ENCODE measurements around the gene AKR7A2.

The AKR7A2 gene

GRCh38 chr1:19342894-19343616 is 31.1 kb upstream of the AKR7A2 start:
- DNase-seq = no peak

GRCh38 chr1:19342062-19342750 is 30.3 kb upstream of the AKR7A2 start:
- no peak for DNase-seq

GRCh38 chr1:19341201-19342061 is 29.5 kb upstream of the AKR7A2 start:
- peak; percentile 55 for DNase-seq

GRCh38 chr1:19340387-19340937 is 28.5 kb upstream of the AKR7A2 start:
- no peak for DNase-seq

GRCh38 chr1:19339214-19339861 is 27.4 kb upstream of the AKR7A2 start:
- no peak for DNase-seq

GRCh38 chr1:19338323-19338762 is 26.4 kb upstream of the AKR7A2 start:
- DNase-seq = no peak

- DNase-seq = no peak
Measured at GRCh38 chr1:19337289-19337688, 25.3 kb upstream of the AKR7A2 start.

DNA sequence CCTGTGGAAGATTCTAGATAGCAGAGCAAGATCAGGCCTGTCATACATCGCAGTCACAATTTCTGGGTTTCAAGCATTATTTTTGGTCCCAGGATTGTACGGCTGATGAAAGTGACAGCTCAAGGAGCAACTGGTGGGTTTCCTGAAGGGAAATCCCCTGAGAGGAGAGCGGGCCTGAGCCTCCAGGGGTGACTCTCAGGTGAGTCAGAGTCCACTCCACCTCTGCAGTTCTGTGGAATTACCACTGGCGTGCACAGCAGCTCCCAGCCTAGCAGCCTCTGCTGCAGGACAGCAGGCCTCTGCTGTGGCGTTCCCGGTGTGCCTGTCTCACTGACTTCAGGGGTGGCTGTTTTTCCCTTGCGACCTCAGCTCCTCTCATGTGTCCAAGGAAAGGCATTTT is 24.6 kb upstream of the AKR7A2 start:
- no peak for DNase-seq

GRCh38 chr1:19333587-19334354 is 21.8 kb upstream of the AKR7A2 start:
- DNase-seq = no peak

- DNase-seq = no peak
Measured at GRCh38 chr1:19332832-19333231, 20.9 kb upstream of the AKR7A2 start.

DNA sequence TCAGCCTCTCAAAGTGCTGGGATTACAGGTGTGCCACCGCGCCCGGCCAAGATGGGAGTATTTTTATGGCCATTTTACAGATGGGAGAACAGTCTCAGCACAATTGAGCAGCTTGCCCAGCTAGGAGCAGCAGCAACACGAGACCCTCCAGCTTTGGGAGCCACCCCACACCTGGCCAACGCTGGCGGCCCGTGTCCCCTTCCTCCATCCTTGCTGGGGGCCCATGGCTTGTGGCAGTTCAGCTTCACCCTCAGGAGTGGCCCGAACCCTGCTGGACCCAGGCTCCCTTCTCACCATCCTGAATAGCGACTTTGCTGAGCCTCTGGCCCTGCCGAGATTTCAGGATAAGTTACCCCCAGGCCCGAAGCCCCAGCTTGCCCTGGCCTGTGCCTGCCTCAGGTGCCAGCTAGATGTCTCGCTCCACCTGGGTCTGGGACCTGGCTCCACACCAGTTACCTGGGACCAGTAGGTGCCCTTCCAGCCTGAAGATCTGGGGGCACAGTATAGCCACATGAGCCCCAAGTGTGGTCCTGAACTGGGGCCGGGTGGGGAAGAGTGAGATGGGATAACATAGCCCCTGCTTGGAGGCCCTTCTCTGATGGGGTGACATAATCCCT is 19.4 kb upstream of the AKR7A2 start:
- DNase-seq = no peak

GRCh38 chr1:19330449-19331135 is 18.6 kb upstream of the AKR7A2 start:
- DNase-seq = no peak

DNA sequence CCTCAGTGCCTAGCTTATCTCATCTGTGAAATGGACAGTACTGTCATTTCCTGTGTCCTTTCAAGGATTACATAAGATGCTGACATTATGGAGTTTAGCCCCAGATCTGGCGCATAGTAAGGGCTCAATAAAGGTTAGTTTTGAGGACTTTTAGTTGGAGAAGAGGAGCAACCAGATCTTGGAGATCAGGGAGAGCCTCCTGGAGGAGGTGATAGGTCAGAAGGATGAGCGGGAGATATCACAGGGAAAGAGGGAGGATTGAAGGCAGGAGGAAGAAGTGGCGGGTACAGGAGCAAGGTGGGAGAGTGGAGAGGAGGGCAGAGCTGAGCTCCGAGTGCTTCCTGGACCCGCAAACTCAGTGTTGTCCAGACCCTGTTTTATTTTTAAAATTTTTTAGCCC is 17.7 kb upstream of the AKR7A2 start:
- no peak for DNase-seq

DNA sequence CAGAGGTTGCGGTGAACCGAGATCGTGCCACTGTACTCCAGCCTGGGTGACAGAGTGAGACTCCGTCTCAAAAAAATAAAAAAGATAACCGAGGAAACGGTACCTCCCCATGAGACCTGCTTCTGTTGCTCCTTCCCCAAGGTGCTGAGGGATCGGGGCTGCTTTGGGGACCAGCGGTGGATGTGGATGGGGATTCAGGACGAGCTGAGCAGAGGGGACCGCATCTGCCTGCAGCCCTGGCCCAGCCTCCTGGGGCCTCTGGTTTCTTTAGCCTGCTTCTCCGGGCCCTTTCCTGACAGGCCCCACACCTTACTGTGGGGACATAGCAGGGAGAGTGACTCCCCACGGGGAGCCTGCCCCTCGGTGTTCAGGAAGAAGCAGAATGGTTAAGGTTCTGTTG is 17.2 kb upstream of the AKR7A2 start:
- DNase-seq = no peak

- no peak for DNase-seq
Measured at GRCh38 chr1:19328486-19328885, 16.5 kb upstream of the AKR7A2 start.

DNA sequence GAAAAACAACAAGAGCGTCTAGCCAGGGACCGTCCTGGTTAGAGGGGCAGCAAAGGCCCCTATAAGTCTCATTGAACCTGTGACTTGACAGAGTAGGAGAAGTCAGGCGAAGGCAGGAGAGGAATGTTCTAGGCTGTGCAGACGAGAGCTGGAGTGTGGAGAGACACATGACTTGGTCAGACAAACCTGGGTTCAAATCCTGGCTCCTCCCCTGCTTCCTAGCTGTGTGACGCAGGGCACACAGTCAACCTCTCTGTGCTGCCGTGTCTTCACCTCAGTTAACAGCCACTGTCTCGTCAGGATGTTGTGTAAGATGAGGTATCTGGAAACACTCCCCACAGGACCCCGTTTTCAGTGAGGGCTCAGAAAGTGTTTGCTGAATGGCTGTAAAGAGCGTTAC is 15.8 kb upstream of the AKR7A2 start:
- no peak for DNase-seq

GRCh38 chr1:19327301-19327700 is 15.4 kb upstream of the AKR7A2 start:
- no peak for DNase-seq

DNA sequence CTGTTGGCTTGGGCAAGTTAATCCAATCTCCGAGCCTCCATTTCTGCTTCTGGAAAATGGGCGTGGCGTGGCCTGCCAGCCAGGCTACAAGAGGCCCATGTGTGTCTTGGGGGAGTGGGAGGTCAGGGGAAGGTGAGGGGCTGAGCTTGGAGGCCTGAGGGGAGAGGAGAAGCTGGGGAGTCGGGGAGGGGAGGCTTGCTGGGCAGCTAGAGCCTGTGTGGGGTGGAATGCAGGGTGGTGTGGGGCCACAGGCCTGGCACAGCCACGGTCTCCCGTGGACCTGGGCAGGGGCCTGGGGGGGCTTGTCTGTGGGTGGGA is 14.8 kb upstream of the AKR7A2 start:
- DNase-seq = no peak

DNA sequence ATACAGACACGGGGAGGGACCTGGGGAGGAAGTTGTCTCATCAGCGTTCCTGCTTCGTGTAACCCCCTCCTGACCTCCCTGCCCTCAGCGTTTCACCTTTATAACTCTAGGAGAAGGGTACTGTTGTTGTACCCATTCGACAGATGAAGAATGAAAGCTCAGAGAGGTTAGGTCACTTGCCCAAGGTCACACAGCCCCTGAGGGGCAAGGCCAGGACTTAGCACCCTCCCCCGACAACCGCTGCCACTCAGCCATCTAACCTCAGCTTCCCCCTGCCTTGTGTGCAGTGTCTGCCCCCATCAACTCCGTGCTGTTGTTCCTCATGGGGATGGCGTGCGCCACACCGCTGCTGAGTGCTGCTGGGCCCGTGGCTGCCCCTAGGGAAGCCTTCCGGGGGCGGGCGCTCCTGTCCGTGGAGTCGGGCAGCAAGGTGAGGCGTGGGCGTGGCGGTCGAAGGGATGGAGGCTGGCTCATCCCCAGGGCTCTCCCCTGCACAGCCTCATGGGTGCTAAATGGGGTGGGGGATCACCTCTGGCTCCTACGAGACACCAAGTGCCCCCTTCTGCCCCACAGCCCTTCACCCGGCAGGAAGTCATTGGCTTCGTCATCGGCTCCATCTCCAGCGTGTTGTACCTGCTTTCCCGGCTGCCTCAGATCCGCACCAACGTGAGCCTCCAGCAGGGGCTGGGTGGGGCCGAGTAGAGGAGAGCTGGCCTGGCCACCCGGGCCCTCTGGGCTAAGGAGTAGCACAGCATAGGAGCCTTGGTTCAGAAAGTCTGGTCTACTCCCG is 14.2 kb upstream of the AKR7A2 start:
- DNase-seq = no peak

DNA sequence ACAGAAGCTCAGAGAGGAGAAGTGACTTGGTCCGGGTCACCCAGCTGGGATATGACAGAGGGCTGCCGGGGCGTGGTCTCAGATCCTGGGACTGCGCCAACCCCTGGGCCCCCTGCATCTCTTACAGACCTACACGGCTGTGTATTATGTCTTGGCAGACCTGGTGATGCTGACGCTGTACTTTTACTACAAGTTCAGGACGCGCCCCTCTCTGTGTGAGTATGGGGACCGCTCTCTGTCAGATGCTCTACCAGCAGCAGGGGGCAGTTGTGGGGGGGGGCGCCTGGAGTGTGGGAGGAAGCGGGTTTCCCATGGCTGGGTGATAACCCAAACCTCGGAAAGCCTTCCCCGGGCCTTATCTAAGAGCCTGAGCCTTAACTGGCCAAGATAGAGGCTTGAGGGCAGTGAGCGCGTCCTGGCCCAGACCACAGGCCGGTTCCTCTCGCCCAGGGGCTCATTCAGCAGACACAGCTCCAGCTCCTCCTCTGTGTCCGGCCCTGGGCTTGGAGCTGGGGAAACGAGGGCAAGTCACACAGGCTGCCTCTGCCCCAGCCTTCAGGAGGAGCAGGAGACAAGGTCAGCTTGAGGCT is 13.5 kb upstream of the AKR7A2 start:
- DNase-seq = no peak
